GM19043 (cell line): ENCODE results near the gene UPK3BL2.
"Not testable (repeated sequence)": the region's sequence is repeated elsewhere in the genome, so short reads cannot be mapped to it uniquely, and the experiment has no call there.

Experiments used
- ATAC-seq: cut with Tn5 transposase; IDR thresholded peaks from one replicate; pipeline ENCODE4 v1.9.1; 2021; ENCODE audit warnings: low read depth; ENCODE audit not compliant: unreplicated experiment

Gene UPK3BL2

DNA sequence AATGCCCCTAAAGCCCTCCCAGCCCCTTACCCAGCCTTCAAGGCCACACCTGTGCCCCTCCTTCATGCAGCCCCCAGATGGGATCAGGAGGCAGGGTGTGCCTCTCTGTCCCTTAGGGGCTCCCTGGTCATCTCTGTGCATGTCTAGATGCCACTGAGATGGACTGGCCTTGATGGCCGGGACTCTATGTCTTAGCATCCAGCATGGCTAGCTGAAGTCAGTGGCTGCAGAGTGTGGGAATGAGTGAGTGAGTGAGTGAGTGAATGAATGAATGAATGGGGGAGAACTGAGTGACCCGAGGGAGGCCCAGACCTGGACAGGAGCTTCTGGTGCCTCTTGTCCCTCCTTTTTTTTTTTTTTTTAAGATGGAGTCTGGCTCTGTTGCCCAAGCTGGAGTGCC, 11.4 kb downstream of the UPK3BL2 start:
- ATAC-seq = not testable (repeated sequence)

- not testable (repeated sequence) for ATAC-seq
Measured at GRCh38 chr7:102531583-102531982, 11.9 kb downstream of the UPK3BL2 start.

DNA sequence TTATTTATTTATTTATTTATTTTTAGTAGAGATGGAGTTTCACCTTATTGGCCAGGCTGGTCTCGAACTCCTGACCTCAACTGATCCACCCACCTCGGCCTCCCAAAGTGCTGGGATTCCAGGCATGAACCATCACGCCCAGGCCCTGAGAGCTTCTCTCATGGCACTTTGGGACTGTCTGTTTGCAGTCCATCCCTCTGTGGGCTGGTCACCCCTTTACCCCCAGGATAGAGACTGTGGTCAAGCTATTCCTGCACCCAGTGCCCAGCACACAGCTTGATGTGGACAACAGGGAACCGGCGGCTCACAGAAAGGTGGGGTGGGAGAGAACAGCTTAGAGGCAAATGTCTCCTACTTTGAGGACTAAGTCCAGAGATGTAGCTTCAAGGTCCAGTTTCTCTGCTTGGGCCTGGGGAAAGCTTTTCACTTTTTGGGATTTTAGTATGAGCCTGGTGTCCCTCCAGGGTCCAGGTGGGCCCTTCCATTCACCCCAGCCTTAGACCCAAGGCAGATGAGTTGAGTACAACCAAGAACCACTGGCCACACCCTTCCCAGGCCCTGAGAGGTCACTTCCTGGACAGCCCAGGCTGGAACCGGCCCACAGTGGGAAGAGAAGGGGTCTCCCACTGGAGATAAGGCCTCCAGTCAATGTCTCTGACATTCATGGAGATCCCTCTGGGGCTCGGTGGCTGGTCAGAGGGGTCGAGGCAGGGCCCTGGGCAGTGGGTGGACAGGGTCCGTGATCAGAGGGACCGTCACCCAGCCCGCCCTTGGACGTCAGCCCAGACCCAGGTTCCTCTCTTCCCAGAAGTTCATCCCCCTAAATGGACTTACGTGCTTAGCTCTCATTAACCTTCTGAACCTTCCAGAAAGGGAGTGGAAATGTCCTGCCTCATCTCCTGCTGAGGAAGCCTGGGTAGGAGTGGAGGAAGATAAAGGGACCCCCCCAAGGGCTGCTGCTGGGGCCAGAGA, 15.4 kb downstream of the UPK3BL2 start:
- ATAC-seq = not testable (repeated sequence)

- ATAC-seq = not testable (repeated sequence)
Measured at GRCh38 chr7:102527182-102527581, 16.3 kb downstream of the UPK3BL2 start.

GRCh38 chr7:102524803-102525202, 18.7 kb downstream of the UPK3BL2 start:
- not testable (repeated sequence) for ATAC-seq

DNA sequence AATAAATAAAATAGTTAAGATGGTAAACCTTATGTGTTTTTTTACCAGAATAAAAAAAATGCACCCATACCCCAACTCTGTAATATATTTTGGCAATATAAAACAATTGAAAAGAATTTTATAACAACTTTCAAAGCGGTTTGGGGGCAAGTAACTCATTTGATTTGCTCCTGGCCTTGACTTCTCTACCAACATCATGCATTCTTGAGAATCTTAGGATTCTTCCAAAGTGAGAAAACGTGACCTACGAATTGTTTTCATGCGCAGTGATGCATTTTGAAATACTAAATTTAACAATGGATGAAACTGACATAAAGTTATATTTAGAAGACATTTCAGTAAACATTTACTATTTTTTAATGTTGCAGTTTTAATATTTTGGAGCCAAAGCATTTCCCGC, 22.7 kb downstream of the UPK3BL2 start:
- ATAC-seq = not testable (repeated sequence)

DNA sequence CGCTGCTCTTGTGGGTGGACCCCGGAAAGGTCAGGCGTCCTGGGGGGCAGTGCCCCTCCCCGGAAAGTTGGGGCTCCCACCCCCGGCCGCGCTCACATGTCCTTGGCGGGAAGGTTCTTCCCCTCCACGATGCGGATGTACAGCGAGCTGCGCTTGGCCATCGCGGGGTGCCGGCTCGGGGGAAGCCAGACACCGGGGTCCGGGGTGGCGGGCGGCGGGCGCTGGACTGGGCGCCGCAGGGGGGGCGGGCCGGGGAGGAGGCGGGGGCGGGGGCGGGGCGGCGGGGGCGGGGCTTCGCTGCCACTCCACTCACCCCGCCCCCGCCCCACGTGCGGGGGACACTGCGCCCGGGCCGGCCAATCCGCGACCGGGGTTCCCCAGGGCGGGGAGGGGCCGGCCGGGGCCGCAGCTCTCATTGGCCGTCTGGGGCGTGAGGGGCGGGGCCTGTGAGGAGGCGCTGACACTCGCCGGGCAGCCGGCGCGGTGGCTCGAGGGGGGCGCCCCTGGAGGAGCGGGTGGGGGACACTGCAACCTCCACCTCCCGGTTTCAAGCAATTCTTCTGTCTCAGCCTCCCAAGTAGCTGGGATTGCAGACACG, 25.8 kb downstream of the UPK3BL2 start, which contains the start of gene RASA4B:
Gene RASA4B, minus strand, starts transcription at position 228 of the 598 bp plus-strand sequence. Its CDS starts 67 bp downstream, at position 161.
- ATAC-seq = peak; percentile 54

DNA sequence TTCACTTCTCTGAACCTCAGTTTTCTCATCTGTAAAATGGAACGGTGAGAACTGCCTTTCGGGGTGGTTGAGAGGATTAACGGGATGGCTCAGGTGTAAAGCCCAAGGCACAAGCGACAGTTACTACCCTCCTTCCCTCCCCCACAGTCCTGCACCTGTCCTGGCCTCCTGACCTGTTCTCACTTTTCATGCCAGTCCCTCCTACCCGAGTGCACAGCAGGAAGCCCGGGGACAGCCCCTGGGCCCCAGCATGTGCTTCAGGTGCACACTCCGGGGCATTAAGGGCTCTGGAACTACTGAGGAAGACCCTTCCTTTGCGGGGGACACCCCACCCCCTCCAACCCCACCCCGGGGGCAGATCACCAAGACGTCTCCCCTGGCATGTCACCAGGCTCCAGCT, 26.5 kb downstream of the UPK3BL2 start:
- not testable (repeated sequence) for ATAC-seq

GRCh38 chr7:102515889-102516288, 27.6 kb downstream of the UPK3BL2 start:
- not testable (repeated sequence) for ATAC-seq

GRCh38 chr7:102514881-102515721, 28.4 kb downstream of the UPK3BL2 start:
- peak; percentile 64 for ATAC-seq

GRCh38 chr7:102512642-102513221, 30.8 kb downstream of the UPK3BL2 start:
- not testable (repeated sequence) for ATAC-seq

- ATAC-seq = peak; percentile 35
Measured at GRCh38 chr7:102511860-102512522, 31.5 kb downstream of the UPK3BL2 start.

- ATAC-seq = not testable (repeated sequence)
Measured at GRCh38 chr7:102510575-102510974, 32.9 kb downstream of the UPK3BL2 start.

- ATAC-seq = not testable (repeated sequence)
Measured at GRCh38 chr7:102507410-102508088, 35.9 kb downstream of the UPK3BL2 start.

DNA sequence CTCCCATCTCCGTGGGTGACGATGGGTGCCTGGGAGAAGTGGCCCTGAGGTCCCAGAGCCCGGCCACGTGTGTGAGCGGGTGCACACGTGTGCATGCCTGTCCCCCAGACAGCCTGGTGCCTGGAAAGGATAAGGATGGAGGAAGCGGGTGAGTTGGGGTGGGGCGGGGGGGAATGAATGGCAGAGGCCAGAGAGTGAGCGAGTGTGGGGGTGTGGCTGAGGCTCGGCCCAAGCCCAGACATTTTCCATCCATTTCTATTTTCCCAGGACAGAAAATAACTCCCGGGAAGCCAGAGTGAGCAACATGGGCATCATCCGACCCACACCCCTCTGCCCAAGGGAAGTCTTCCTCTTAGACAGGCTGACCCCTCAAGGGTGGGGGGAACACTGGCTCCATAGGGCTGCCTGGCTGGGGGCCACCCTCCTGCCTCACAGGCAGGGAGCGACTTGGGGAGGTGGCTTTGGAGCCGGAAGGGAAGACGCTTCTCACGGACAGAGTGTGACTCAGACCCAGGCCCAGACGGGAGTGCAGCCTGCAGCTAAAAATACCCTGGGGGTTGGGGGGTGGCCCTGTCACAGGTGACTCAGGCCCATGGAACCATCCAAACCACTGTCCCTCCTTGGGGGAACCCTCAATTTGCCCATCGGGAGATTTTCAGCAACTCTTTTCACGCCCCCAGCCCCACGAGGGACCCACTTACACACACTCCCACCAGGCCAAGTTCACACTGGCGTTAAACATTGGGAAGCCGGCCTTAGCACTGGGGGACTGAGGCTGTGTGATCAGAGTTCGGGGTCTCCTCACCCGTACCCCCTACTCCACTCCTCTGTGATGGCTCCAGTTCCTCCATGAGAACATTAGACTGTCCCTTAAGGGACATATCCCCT, 38.0 kb downstream of the UPK3BL2 start:
- ATAC-seq = not testable (repeated sequence)

- not testable (repeated sequence) for ATAC-seq
Measured at GRCh38 chr7:102503141-102503540, 40.4 kb downstream of the UPK3BL2 start.

GRCh38 chr7:102498321-102498720, 45.2 kb downstream of the UPK3BL2 start:
- ATAC-seq = not testable (repeated sequence)

GRCh38 chr7:102497308-102497707, 46.2 kb downstream of the UPK3BL2 start:
- ATAC-seq = not testable (repeated sequence)
